DOHH2 (cell line): ENCODE results near the gene RACGAP1.

Source experiments
- CTCF ChIP-seq: fragments of 200-600 bp; sonication (generic); IDR thresholded peaks from one replicate; pipeline ENCODE4 v1.5.1; 2014; ENCODE audit warnings: antibody characterized with exemption, mild to moderate bottlenecking, low read depth, low read length; ENCODE audit not compliant: poor library complexity, severe bottlenecking
- EZH2phosphoT487 ChIP-seq: fragments of 200-600 bp; sonication (generic); IDR thresholded peaks from 2 replicates; pipeline ENCODE4 v1.6.1; 2017; ENCODE audit warnings: borderline replicate concordance, mild to moderate bottlenecking, antibody characterized with exemption, low read length, moderate library complexity, mixed read lengths

DNA sequence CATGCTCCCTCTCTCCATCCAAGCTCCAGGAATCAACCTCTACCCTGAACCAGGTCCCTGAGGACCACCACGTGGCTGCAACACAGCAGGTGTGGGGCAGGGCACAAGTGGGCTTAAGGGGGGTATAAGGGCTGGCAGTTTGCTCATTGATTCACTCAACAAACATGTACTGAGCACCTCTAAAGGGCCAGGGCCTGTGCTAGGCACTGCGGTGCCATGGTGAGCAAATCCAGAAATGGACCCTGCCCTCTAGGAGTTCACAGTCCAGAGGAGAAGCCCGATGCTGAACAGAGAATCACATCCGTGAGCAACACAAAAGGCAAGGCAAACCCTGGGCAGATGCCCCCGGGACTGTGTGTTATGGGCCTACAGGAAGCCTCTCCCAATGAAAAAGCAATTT lies 81.2 kb downstream of the RACGAP1 start:
- no peak for TF ChIP-seq CTCF
- no peak for TF ChIP-seq EZH2phosphoT487
